Measurements from ENCODE around the gene LRRC40.

DNA sequence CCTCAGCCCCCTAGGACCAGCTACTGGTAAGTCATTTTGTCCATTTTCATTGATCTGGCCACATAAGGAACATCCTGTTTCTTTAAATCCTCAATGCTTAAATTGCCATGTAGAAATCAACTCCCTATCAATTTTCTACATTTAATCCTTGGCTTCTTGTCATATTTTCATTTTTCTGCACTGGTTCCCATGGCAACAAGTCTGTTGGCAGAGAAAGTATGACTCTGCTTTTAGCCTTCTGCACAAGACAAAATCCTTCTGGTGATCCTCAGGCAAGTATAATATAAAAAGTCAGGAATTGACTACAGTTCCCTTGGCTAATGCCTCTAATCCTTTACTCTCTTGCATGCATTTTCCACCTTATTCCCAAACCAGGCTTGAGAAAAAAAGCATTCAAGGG is 65.0 kb downstream of the LRRC40 start:
- no peak for TF ChIP-seq EP300 (IDR thresholded peaks at IDR 0.05)
- TF ChIP-seq POLR2A (IDR thresholded peaks at IDR 0.05): no peak

All from suprapubic skin (tissue), 2 donors.